Hepatocyte (in vitro differentiated cells): ENCODE data around the gene TACC2.

Experiments used
- EZH2 ChIP-seq: fragments of 200-600 bp; sonication (generic); IDR thresholded peaks from 2 replicates; pipeline ENCODE4 v1.6.1; 2016; ENCODE audit warnings: antibody characterized with exemption, mild to moderate bottlenecking, borderline replicate concordance
- TF ChIP-seq, protein P1 (sequence below): fragments of 200-600 bp; sonication (generic); IDR thresholded peaks from 2 replicates; pipeline ENCODE4 v1.5.1; 2016; ENCODE audit warnings: antibody characterized with exemption, mild to moderate bottlenecking; ENCODE audit not compliant: poor library complexity

DNA sequence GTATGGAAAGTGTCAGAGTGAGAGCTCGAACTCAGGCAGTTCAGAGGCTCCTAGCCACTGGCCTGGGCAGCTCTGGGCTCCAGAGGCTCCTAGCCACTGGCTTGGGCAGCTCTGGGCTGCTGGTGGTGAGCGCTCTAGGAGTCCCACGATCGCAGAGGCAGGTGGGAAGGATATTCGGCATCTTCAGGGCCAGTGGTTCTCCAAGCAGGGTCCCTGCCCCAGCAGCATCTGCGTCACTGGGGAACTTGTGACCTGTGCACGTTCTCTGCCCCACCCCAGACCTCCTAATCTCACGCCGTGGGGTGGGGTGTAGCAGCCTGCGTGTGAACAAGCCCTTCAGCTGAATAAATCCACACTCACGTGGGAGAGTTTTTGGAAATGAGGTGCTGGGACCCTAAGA, 256.9 kb downstream of the TACC2 start:
- TF ChIP-seq, protein P1, sequence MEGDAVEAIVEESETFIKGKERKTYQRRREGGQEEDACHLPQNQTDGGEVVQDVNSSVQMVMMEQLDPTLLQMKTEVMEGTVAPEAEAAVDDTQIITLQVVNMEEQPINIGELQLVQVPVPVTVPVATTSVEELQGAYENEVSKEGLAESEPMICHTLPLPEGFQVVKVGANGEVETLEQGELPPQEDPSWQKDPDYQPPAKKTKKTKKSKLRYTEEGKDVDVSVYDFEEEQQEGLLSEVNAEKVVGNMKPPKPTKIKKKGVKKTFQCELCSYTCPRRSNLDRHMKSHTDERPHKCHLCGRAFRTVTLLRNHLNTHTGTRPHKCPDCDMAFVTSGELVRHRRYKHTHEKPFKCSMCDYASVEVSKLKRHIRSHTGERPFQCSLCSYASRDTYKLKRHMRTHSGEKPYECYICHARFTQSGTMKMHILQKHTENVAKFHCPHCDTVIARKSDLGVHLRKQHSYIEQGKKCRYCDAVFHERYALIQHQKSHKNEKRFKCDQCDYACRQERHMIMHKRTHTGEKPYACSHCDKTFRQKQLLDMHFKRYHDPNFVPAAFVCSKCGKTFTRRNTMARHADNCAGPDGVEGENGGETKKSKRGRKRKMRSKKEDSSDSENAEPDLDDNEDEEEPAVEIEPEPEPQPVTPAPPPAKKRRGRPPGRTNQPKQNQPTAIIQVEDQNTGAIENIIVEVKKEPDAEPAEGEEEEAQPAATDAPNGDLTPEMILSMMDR, result no peak
- TF ChIP-seq EZH2, result no peak
